ENCODE results near the gene AIP.

Gene AIP

DNA sequence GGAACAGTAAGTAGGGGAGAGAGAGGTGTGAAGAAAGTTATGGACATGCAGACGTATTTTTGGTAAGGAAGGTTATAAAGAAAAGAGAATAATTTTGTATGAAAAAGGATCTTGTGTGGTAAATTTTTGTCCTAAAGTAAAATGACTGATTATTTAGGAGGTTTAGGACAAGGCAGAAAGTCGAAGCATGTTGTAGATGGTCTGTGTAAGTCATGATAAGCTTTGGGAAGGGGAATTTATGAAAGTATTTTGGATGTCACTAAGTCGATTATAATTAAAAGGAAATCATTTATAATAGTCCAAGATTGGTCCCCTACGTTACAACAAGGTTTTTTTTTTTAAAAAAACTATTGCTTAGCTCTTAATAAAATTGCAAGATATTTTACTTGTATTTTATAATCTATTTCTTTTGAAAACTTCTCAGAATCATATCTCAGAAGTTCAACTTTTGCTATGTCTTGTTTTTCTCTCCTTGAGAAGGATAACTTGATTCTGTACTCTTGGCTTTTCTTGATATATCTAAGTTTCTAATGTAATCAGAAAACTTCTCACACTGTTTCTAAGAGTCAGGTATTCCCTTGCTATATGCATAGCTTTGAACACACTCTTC is 51.3 kb downstream of the AIP start:
- DNase-seq (ENCODE audit: low spot score) = no peak

DNA sequence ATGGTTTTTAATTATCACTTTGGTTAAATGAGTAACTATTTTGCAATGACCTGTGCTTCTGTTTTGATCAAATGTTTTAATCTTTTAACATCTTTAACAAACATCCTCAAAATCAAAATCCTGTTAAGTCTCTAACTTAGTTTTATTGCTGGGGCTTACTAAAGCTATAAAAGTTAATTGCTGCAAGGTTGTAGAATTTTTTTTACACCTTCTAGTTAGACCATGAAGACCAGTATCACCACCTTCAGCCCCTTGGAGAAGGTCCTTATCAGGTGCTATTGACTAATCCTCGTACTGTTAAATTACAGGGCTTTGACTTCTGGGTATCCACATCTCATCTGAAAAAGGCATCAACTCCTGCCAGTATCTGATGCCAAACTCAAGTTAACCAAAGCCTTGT is 52.7 kb downstream of the AIP start:
- DNase-seq (ENCODE audit: low spot score) = no peak

DNA sequence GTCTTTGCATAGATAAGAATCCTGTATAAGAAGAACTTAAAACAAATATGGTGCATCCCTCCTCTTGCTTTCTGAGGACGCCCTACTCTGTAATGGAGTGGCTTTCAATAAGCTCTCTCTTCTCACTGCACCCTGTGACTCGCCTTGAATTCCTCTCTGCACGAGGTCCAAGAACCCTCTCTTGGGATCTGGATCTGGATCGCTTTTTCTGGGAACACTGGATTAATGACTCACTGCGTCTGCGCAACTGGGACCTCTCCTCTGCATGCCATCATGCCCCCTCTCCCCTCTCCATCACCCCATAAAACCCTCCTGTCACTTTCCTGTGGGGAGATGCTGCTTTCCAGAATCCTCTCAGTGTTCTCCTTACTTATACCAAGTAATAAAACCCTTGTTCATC is 55.5 kb downstream of the AIP start:
- DNase-seq (ENCODE audit: low spot score) = no peak

GRCh38 chr11:67538823-67539505 is 56.1 kb downstream of the AIP start:
- DNase-seq (ENCODE audit: low spot score) = no peak

DNA sequence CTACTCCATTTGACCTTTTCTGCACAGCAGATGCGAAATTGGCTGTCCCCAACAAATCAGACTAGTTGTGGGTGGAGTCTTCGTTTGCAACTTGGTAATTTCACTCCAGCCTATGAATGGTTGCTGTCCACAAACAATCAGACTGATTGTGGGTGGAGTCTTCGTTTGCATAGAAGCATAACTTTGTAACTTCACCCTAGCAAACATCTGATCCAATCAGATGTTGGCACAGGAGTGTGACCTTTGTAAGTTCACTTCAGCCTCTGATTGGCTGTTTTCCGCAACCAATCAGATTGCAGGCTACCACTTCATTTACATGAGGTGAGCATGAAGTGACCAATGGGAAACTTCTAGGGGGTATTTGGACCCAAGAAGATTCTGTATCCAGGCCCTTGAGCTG is 56.7 kb downstream of the AIP start:
- no peak for DNase-seq (ENCODE audit: low spot score)
